ENCODE results near the gene PBX3. TPM values are rescaled to one million over a fixed set of nuclear protein-coding genes. Genes with fewer than 3 reads are reported as not detected.

The PBX3 gene
- total RNA-seq, 1 donor from 2014 or later, result 22.2 TPM

Other genes starting within 250 kb of the PBX3 start
- gene MAPKAP1, start 40.2 kb upstream of the PBX3 start, total RNA-seq, result 66.5 and 71.5 TPM in 2 replicates